Esophagus muscularis mucosa (tissue), 3 donors: Measurements from ENCODE around the gene RAB30.

Source experiments
- POLR2A ChIP-seq: fragments of 450-650 bp; IDR thresholded peaks from one replicate; pipeline ENCODE4 v1.6.1; 2017; ENCODE audit warnings: antibody characterized with exemption, moderate library complexity, mild to moderate bottlenecking, low read depth
- TF ChIP-seq, protein P1 (sequence below), 3 experiments: fragments of 200-600 bp in 2 of 3; fragments of 450-650 bp in 1 of 3; sonication (generic) in 2 of 3; IDR thresholded peaks; one replicate each; pipeline ENCODE4 v1.5.1; 2017 to 2019; ENCODE audit warnings: antibody characterized with exemption in 3 of 3, mild to moderate bottlenecking in 2 of 3, moderate library complexity in 1 of 3

DNA sequence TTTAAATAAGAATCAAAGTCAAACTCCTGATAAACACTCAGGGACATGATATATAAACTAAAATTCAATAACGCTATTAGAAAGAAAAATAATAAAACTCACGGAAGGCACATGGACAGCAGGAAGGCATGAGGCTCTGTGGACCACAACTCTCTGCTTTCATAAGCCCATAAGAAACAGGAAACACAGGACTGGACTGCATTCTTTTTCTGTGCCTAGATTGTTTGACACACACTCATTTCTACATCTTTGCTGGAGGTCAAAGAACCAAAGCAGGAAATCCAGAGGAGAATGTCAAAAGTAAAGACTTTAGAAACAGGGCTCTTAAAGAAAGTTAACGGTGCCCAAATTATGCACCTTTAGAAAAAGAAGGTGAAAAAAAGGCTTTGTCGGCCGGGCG lies 71.3 kb downstream of the RAB30 start:
- no peak for TF ChIP-seq POLR2A
- TF ChIP-seq, protein P1, sequence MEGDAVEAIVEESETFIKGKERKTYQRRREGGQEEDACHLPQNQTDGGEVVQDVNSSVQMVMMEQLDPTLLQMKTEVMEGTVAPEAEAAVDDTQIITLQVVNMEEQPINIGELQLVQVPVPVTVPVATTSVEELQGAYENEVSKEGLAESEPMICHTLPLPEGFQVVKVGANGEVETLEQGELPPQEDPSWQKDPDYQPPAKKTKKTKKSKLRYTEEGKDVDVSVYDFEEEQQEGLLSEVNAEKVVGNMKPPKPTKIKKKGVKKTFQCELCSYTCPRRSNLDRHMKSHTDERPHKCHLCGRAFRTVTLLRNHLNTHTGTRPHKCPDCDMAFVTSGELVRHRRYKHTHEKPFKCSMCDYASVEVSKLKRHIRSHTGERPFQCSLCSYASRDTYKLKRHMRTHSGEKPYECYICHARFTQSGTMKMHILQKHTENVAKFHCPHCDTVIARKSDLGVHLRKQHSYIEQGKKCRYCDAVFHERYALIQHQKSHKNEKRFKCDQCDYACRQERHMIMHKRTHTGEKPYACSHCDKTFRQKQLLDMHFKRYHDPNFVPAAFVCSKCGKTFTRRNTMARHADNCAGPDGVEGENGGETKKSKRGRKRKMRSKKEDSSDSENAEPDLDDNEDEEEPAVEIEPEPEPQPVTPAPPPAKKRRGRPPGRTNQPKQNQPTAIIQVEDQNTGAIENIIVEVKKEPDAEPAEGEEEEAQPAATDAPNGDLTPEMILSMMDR (IDR thresholded peaks at IDR 0.05): no peak
